Mesodermal cell (in vitro differentiated cells): ENCODE measurements around the gene MIPOL1.
A peak's percentile ranks its signal among the peaks of the same experiment; 100 is the strongest.
"Not testable (repeated sequence)": the region's sequence is repeated elsewhere in the genome, so short reads cannot be mapped to it uniquely, and the experiment has no call there.

ENCODE experiments used
- H3K27ac ChIP-seq: 2 replicates; pipeline ENCODE4 v1.7.0; 2013; ENCODE audit warnings: mild to moderate bottlenecking, low read depth, low read length, moderate library complexity; ENCODE audit not compliant: severe bottlenecking
- H3K36me3 ChIP-seq: 2 replicates; pipeline ENCODE4 v1.7.1; 2013; ENCODE audit warnings: mild to moderate bottlenecking, low read length, moderate library complexity; ENCODE audit not compliant: control insufficient read depth, insufficient read depth
- H3K4me1 ChIP-seq: one replicate; pipeline ENCODE4 v1.7.1; 2013; ENCODE audit warnings: mild to moderate bottlenecking, low read length; ENCODE audit not compliant: insufficient read depth, control insufficient read depth, poor library complexity, severe bottlenecking
- H3K4me3 ChIP-seq: 2 replicates; pipeline ENCODE4 v1.7.0; 2013; ENCODE audit warnings: low read length, control low read depth, mild to moderate bottlenecking; ENCODE audit not compliant: insufficient read depth, poor library complexity, severe bottlenecking; ENCODE audit errors: extremely low read depth
- H3K9me3 ChIP-seq: 2 replicates; pipeline ENCODE4 v1.7.1; 2013; ENCODE audit warnings: mild to moderate bottlenecking, low read length, moderate library complexity; ENCODE audit not compliant: control insufficient read depth
- WGBS, 2 experiments: methylation state at CpG; one replicate each; pipeline ENCODE4 v1.1.5; 2013; ENCODE audit warnings: missing lambda C conversion rate in 2 of 2; ENCODE audit not compliant: insufficient coverage in 2 of 2; 5-methylcytosine and 5-hydroxymethylcytosine counted together

Gene MIPOL1

GRCh38 chr14:37187840-37188577, 9.7 kb upstream of the MIPOL1 start:
- not testable (repeated sequence) for H3K4me3 ChIP-seq, H3K36me3 ChIP-seq, H3K9me3 ChIP-seq, H3K27ac ChIP-seq, H3K4me1 ChIP-seq
- 64 to 77% methylated on average over 5 to 6 of the region's 9 CpGs for WGBS, 2 experiments

- not testable (repeated sequence) for H3K36me3 ChIP-seq, H3K4me1 ChIP-seq, H3K9me3 ChIP-seq, H3K27ac ChIP-seq, H3K4me3 ChIP-seq
- WGBS, 2 experiments, result 88% methylated on average over 2 of the region's 2 CpGs; no CpG with 5 or more reads in 1 of the 2 experiments
These were observed 8.0 kb upstream of the MIPOL1 start for GRCh38 chr14:37189733-37190132.

GRCh38 chr14:37194698-37195097, 3.0 kb upstream of the MIPOL1 start:
- H3K36me3 ChIP-seq, result no peaks in the 10 kb centered on the region
- no peaks in the 10 kb centered on the region for H3K4me1 ChIP-seq
- H3K4me3 ChIP-seq, result no peak overlapping the region
- no peak overlapping the region for H3K27ac ChIP-seq
- WGBS, 2 experiments, result no CpG with 5 or more reads among the region's 2 CpGs
- no peaks in the 10 kb centered on the region for H3K9me3 ChIP-seq

- 100% methylated on average over 1 of the region's 1 CpG; no CpG with 5 or more reads in 1 of the 2 experiments for WGBS, 2 experiments
- H3K36me3 ChIP-seq, result no peaks in the 10 kb centered on the region
- H3K4me3 ChIP-seq, result no peak overlapping the region
- no peak overlapping the region for H3K27ac ChIP-seq
- H3K9me3 ChIP-seq, result no peaks in the 10 kb centered on the region
- H3K4me1 ChIP-seq, result no peaks in the 10 kb centered on the region
These were observed 2.4 kb upstream of the MIPOL1 start for GRCh38 chr14:37195327-37195726.

GRCh38 chr14:37196604-37197420, 925 bp upstream of the MIPOL1 start:
- H3K4me3 ChIP-seq, result peak overlapping the region; percentile 58
- H3K9me3 ChIP-seq, result no peaks in the 10 kb centered on the region
- no peaks in the 10 kb centered on the region for H3K36me3 ChIP-seq
- no peaks in the 10 kb centered on the region for H3K4me1 ChIP-seq
- 94% methylated on average over 14 of the region's 17 CpGs for WGBS, 2 experiments
- H3K27ac ChIP-seq, result peak overlapping the region; percentile 77

- H3K27ac ChIP-seq, result no peak overlapping the region
- 38 to 50% methylated on average over 3 to 6 of the region's 11 CpGs for WGBS, 2 experiments
These were observed 499 bp downstream of the MIPOL1 start for GRCh38 chr14:37198273-37198598.

GRCh38 chr14:37198907-37199306, 1.2 kb downstream of the MIPOL1 start:
- Histone ChIP-seq H3K4me3 (no peak overlapping the region), H3K27ac (no peak overlapping the region), H3K4me1 (no peaks in the 10 kb centered on the region), H3K9me3 (no peaks in the 10 kb centered on the region), H3K36me3 (no peaks in the 10 kb centered on the region)
- 100% methylated on average over 2 to 4 of the region's 5 CpGs for WGBS, 2 experiments

More at GRCh38 chr14:37198273-37198598, 499 bp downstream of the MIPOL1 start:
- no peaks in the 10 kb centered on the region for H3K36me3 ChIP-seq
- no peaks in the 10 kb centered on the region for H3K4me1 ChIP-seq
- H3K9me3 ChIP-seq, result no peaks in the 10 kb centered on the region
- peak overlapping the region; percentile 58 for H3K4me3 ChIP-seq

GRCh38 chr14:37201724-37202123, 4.0 kb downstream of the MIPOL1 start:
- peaks cover 20% of the 10 kb centered on the region for H3K9me3 ChIP-seq
- no peak overlapping the region for H3K27ac ChIP-seq
- 67% methylated on average over 1 of the region's 2 CpGs; no CpG with 5 or more reads in 1 of the 2 experiments for WGBS, 2 experiments
- H3K4me3 ChIP-seq, result no peak overlapping the region
- H3K4me1 ChIP-seq, result no peaks in the 10 kb centered on the region
- H3K36me3 ChIP-seq, result no peaks in the 10 kb centered on the region

- no peak overlapping the region for H3K27ac ChIP-seq
- H3K4me1 ChIP-seq, result no peaks in the 10 kb centered on the region
- no peak overlapping the region for H3K4me3 ChIP-seq
- no CpG with 5 or more reads among the region's 2 CpGs for WGBS, 2 experiments
- H3K9me3 ChIP-seq, result peaks cover 25% of the 10 kb centered on the region
- no peaks in the 10 kb centered on the region for H3K36me3 ChIP-seq
These were observed 4.5 kb downstream of the MIPOL1 start for GRCh38 chr14:37202265-37202664.

GRCh38 chr14:37202812-37203211, 5.1 kb downstream of the MIPOL1 start:
- WGBS, 2 experiments, result no CpG with 5 or more reads among the region's 2 CpGs
- Histone ChIP-seq H3K36me3 (no peaks in the 10 kb centered on the region), H3K4me1 (no peaks in the 10 kb centered on the region), H3K4me3 (no peak overlapping the region), H3K9me3 (peaks cover 26% of the 10 kb centered on the region), H3K27ac (no peak overlapping the region)

GRCh38 chr14:37203423-37203822, 5.7 kb downstream of the MIPOL1 start:
- WGBS, 2 experiments, result 89 to 100% methylated on average over 1 of the region's 1 CpG
- H3K27ac ChIP-seq, result no peak overlapping the region
- no peaks in the 10 kb centered on the region for H3K4me1 ChIP-seq
- H3K4me3 ChIP-seq, result no peak overlapping the region
- H3K9me3 ChIP-seq, result peaks cover 26% of the 10 kb centered on the region
- no peaks in the 10 kb centered on the region for H3K36me3 ChIP-seq
